ENCODE data around the gene DCAF6.
"Not testable (repeated sequence)": the region's sequence is repeated elsewhere in the genome, so short reads cannot be mapped to it uniquely, and the experiment has no call there.

The DCAF6 gene

DNA sequence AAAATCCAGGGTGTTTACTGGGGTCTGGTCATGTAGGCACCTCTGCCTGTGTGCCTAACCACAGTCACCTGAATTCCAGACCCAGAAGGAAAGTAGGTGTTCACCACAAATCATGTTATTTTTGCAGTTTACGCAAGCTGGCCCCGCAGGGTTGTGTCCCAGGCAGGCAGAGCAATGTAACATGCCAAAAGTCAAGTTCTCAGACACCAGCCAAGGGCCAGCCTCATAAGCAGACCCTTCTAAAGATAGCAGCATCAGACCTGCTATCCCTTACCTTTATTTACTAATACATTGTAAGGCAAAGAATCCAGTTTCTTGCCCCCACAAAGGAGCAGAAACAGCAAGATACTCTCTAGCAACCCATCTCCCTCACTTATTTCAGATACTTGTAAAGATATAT is 117.2 kb downstream of the DCAF6 start:
- Histone ChIP-seq H3K14ac (ENCODE audit: low read length) (no peak overlapping the region), H2BK12ac (ENCODE audit: low read length) (no peak overlapping the region), H3K79me1 (ENCODE audit: low read length) (no peaks in the 10 kb centered on the region), H3K4ac (ENCODE audit: low read depth, low read length) (no peak overlapping the region), H3K18ac (ENCODE audit: low read length) (no peak overlapping the region), H3K4me2 (ENCODE audit: low read length) (no peak overlapping the region), H2BK5ac (ENCODE audit: low read depth, low read length, poor library complexity) (no peak overlapping the region), H4K91ac (ENCODE audit: low read depth, low read length) (no peak overlapping the region), H3K9ac (ENCODE audit: low read length) (no peak overlapping the region), H3K23ac (ENCODE audit: low read length) (no peak overlapping the region), H3K27me3 (ENCODE audit: insufficient read depth, low read length) (no peaks in the 10 kb centered on the region), H3K79me2 (ENCODE audit: control insufficient read depth, insufficient read depth, low read length, poor library complexity) (no peaks in the 10 kb centered on the region), H2AFZ (ENCODE audit: insufficient read depth, low read length, poor library complexity) (no peak overlapping the region), H3K4me3 (ENCODE audit: low read depth, low read length) (no peak overlapping the region), H3K9me3 (ENCODE audit: insufficient read depth, low read depth, low read length) (no peaks in the 10 kb centered on the region), H4K12ac (ENCODE audit: low read depth, low read length) (no peak overlapping the region), H3K27ac (ENCODE audit: low read depth, low read length) (no peak overlapping the region), H4K8ac (ENCODE audit: low read depth, low read length) (no peak overlapping the region), H3K4me1 (ENCODE audit: control insufficient read depth in 1 of 2, insufficient read depth in 2 of 2, low read length in 2 of 2) (no peaks in the 10 kb centered on the region), H3K36me3 (ENCODE audit: control insufficient read depth in 1 of 2, insufficient read depth in 2 of 2, low read length in 2 of 2) (peaks cover 6 to 8% of the 10 kb centered on the region in 2 experiments), H2AK5ac (ENCODE audit: low read length) (no peak overlapping the region), H2BK120ac (ENCODE audit: insufficient read depth, low read length, poor library complexity) (no peak overlapping the region)
- no CpG with 5 or more reads among the region's 2 CpGs for WGBS (ENCODE audit: extremely low coverage, insufficient coverage, insufficient read length)
- DNase-seq: no peak

DNA sequence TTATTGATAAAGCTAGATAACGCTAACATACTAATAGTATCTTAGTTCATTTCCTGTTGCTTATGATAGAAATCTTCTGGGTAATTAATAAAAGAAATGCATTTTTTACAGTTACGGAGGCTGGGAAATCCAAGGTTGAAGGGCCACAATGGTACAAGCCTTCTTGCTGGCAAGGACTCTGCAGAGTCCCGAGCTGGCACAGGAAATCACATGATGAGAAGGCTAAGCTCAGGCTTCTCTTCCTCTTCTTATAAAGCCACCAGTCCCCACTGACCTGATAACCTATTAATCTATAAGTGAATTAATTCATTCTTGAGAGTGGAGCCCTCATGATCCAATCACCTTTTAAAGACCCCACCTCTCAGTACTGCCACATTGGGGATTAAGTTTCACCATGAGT is 117.6 kb downstream of the DCAF6 start:
- H3K79me1 ChIP-seq (ENCODE audit: low read length): no peaks in the 10 kb centered on the region
- no peak overlapping the region for H2BK5ac ChIP-seq (ENCODE audit: low read depth, low read length, poor library complexity)
- H3K4me3 ChIP-seq (ENCODE audit: low read depth, low read length): no peak overlapping the region
- H2AK5ac ChIP-seq (ENCODE audit: low read length): no peak overlapping the region
- H4K12ac ChIP-seq (ENCODE audit: low read depth, low read length): no peak overlapping the region
- H3K79me2 ChIP-seq (ENCODE audit: control insufficient read depth, insufficient read depth, low read length, poor library complexity): no peaks in the 10 kb centered on the region
- H3K18ac ChIP-seq (ENCODE audit: low read length): no peak overlapping the region
- peaks cover 6 to 8% of the 10 kb centered on the region in 2 experiments for H3K36me3 ChIP-seq (ENCODE audit: control insufficient read depth in 1 of 2, insufficient read depth in 2 of 2, low read length in 2 of 2)
- H3K4me1 ChIP-seq (ENCODE audit: control insufficient read depth in 1 of 2, insufficient read depth in 2 of 2, low read length in 2 of 2): no peaks in the 10 kb centered on the region
- H4K8ac ChIP-seq (ENCODE audit: low read depth, low read length): no peak overlapping the region
- H3K9me3 ChIP-seq (ENCODE audit: insufficient read depth, low read depth, low read length): no peaks in the 10 kb centered on the region
- H4K91ac ChIP-seq (ENCODE audit: low read depth, low read length): no peak overlapping the region
- H3K23ac ChIP-seq (ENCODE audit: low read length): no peak overlapping the region
- no peak overlapping the region for H3K4ac ChIP-seq (ENCODE audit: low read depth, low read length)
- H3K4me2 ChIP-seq (ENCODE audit: low read length): no peak overlapping the region
- no peak overlapping the region for H2BK120ac ChIP-seq (ENCODE audit: insufficient read depth, low read length, poor library complexity)
- no peak overlapping the region for H2BK12ac ChIP-seq (ENCODE audit: low read length)
- DNase-seq: no peak
- no peak overlapping the region for H3K27ac ChIP-seq (ENCODE audit: low read depth, low read length)
- no peaks in the 10 kb centered on the region for H3K27me3 ChIP-seq (ENCODE audit: insufficient read depth, low read length)
- no peak overlapping the region for H2AFZ ChIP-seq (ENCODE audit: insufficient read depth, low read length, poor library complexity)
- no peak overlapping the region for H3K9ac ChIP-seq (ENCODE audit: low read length)
- no peak overlapping the region for H3K14ac ChIP-seq (ENCODE audit: low read length)
- WGBS (ENCODE audit: extremely low coverage, insufficient coverage, insufficient read length): no CpG with 5 or more reads among the region's 3 CpGs

DNA sequence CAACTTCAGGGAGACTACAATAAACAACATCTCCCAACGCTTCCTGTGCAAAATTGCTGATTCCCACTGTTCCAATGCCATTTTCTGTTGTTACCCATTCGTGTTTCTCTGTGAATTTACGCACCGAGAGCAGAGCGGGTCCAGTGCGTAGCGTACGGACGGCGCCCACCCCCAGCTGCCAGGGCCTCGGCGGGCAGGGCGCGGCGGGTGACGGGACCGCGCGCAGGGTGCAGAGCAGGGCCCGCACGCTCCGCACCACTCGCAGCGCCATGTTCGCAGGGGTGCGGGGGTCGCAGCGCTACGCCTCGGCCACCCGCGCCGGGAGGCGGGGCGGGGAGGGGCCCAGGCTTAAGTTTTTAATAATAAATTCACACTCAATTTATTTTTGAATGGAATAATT is 119.7 kb downstream of the DCAF6 start:
- no CpG with 5 or more reads among the region's 35 CpGs for WGBS (ENCODE audit: extremely low coverage, insufficient coverage, insufficient read length)
- H3K23ac ChIP-seq (ENCODE audit: low read length); H3K4me1 ChIP-seq (ENCODE audit: control insufficient read depth in 1 of 2, insufficient read depth in 2 of 2, low read length in 2 of 2); H3K27ac ChIP-seq (ENCODE audit: low read depth, low read length); H3K18ac ChIP-seq (ENCODE audit: low read length); H4K12ac ChIP-seq (ENCODE audit: low read depth, low read length); H3K27me3 ChIP-seq (ENCODE audit: insufficient read depth, low read length); H2AFZ ChIP-seq (ENCODE audit: insufficient read depth, low read length, poor library complexity); H3K4ac ChIP-seq (ENCODE audit: low read depth, low read length); H2BK12ac ChIP-seq (ENCODE audit: low read length); H4K8ac ChIP-seq (ENCODE audit: low read depth, low read length); H3K79me2 ChIP-seq (ENCODE audit: control insufficient read depth, insufficient read depth, low read length, poor library complexity); H3K9me3 ChIP-seq (ENCODE audit: insufficient read depth, low read depth, low read length); H3K14ac ChIP-seq (ENCODE audit: low read length); H4K91ac ChIP-seq (ENCODE audit: low read depth, low read length); H3K4me2 ChIP-seq (ENCODE audit: low read length); DNase-seq; H3K79me1 ChIP-seq (ENCODE audit: low read length); H3K4me3 ChIP-seq (ENCODE audit: low read depth, low read length); H2BK120ac ChIP-seq (ENCODE audit: insufficient read depth, low read length, poor library complexity); H3K9ac ChIP-seq (ENCODE audit: low read length); H2AK5ac ChIP-seq (ENCODE audit: low read length); H2BK5ac ChIP-seq (ENCODE audit: low read depth, low read length, poor library complexity): not testable (repeated sequence)
- H3K36me3 ChIP-seq (ENCODE audit: control insufficient read depth in 1 of 2, insufficient read depth in 2 of 2, low read length in 2 of 2): peaks cover 12 to 14% of the 10 kb centered on the region in 2 experiments

DNA sequence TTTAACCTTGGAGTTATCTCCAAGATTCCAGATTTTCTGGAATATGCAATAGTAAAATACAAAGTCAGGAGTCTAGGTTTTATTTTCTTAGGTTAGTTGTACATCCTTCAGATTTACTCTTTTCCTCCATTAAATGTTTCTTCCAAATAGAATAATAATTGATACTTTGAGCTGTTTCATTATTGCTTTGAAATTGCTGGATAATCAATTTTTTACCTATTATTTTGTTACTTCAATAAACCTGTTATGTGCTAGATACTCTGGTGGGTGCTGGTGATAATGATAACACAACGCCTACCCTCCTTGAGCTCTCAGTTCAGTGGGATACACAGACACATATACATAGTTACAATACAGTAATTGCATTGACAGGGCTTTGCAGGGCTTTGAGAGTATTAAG is 120.9 kb downstream of the DCAF6 start:
- Histone ChIP-seq H4K12ac (ENCODE audit: low read depth, low read length) (no peak overlapping the region), H3K79me2 (ENCODE audit: control insufficient read depth, insufficient read depth, low read length, poor library complexity) (no peaks in the 10 kb centered on the region), H3K14ac (ENCODE audit: low read length) (no peak overlapping the region), H3K9me3 (ENCODE audit: insufficient read depth, low read depth, low read length) (no peaks in the 10 kb centered on the region), H3K4ac (ENCODE audit: low read depth, low read length) (no peak overlapping the region), H4K91ac (ENCODE audit: low read depth, low read length) (no peak overlapping the region), H3K36me3 (ENCODE audit: control insufficient read depth in 1 of 2, insufficient read depth in 2 of 2, low read length in 2 of 2) (peaks cover 10 to 12% of the 10 kb centered on the region in 2 experiments), H3K4me3 (ENCODE audit: low read depth, low read length) (no peak overlapping the region), H4K8ac (ENCODE audit: low read depth, low read length) (no peak overlapping the region), H3K4me2 (ENCODE audit: low read length) (no peak overlapping the region), H2AK5ac (ENCODE audit: low read length) (no peak overlapping the region), H3K27ac (ENCODE audit: low read depth, low read length) (no peak overlapping the region), H2AFZ (ENCODE audit: insufficient read depth, low read length, poor library complexity) (no peak overlapping the region), H3K9ac (ENCODE audit: low read length) (no peak overlapping the region), H3K23ac (ENCODE audit: low read length) (no peak overlapping the region), H3K4me1 (ENCODE audit: control insufficient read depth in 1 of 2, insufficient read depth in 2 of 2, low read length in 2 of 2) (no peaks in the 10 kb centered on the region), H2BK12ac (ENCODE audit: low read length) (no peak overlapping the region), H2BK120ac (ENCODE audit: insufficient read depth, low read length, poor library complexity) (no peak overlapping the region), H3K18ac (ENCODE audit: low read length) (no peak overlapping the region), H3K27me3 (ENCODE audit: insufficient read depth, low read length) (no peaks in the 10 kb centered on the region), H3K79me1 (ENCODE audit: low read length) (no peaks in the 10 kb centered on the region), H2BK5ac (ENCODE audit: low read depth, low read length, poor library complexity) (no peak overlapping the region)
- no peak for DNase-seq
- no CpG with 5 or more reads among the region's 1 CpG for whole genome bisulfite sequencing (ENCODE audit: extremely low coverage, insufficient coverage, insufficient read length)

Data from trophoblast cell (in vitro differentiated cells and primary cell).